HG02588 (cell line): ENCODE measurements around the gene ACTN1.

ENCODE experiments used
- ATAC-seq: cut with Tn5 transposase; IDR thresholded peaks from one replicate; pipeline ENCODE4 v1.9.1; 2021; ENCODE audit warnings: mild to moderate bottlenecking, moderate library complexity; ENCODE audit not compliant: unreplicated experiment

The ACTN1 gene

GRCh38 chr14:68919129-68919927 is 59.8 kb downstream of the ACTN1 start:
- no peak for ATAC-seq

- no peak for ATAC-seq
These were observed 60.5 kb downstream of the ACTN1 start for GRCh38 chr14:68918612-68919011.

- ATAC-seq, result no peak
These were observed 62.7 kb downstream of the ACTN1 start for GRCh38 chr14:68916358-68916941.

GRCh38 chr14:68913516-68913915 is 65.6 kb downstream of the ACTN1 start:
- no peak for ATAC-seq

- ATAC-seq, result no peak
These were observed 67.4 kb downstream of the ACTN1 start for GRCh38 chr14:68911594-68912227.

- no peak for ATAC-seq
These were observed 68.6 kb downstream of the ACTN1 start for GRCh38 chr14:68910540-68910939.

GRCh38 chr14:68908803-68909202 is 70.3 kb downstream of the ACTN1 start:
- no peak for ATAC-seq

- ATAC-seq, result no peak
These were observed 70.9 kb downstream of the ACTN1 start for GRCh38 chr14:68908201-68908600.

GRCh38 chr14:68906439-68906838 is 72.7 kb downstream of the ACTN1 start:
- ATAC-seq, result no peak

- no peak for ATAC-seq
These were observed 73.8 kb downstream of the ACTN1 start for GRCh38 chr14:68905107-68905895.

GRCh38 chr14:68902357-68902756 is 76.7 kb downstream of the ACTN1 start:
- no peak for ATAC-seq

GRCh38 chr14:68899033-68899603 is 80.0 kb downstream of the ACTN1 start:
- ATAC-seq, result no peak

GRCh38 chr14:68898248-68899032 is 80.7 kb downstream of the ACTN1 start:
- ATAC-seq, result no peak

- ATAC-seq, result no peak
These were observed 81.4 kb downstream of the ACTN1 start for GRCh38 chr14:68897559-68898155.

- ATAC-seq, result no peak
These were observed 83.0 kb downstream of the ACTN1 start for GRCh38 chr14:68896132-68896531.

GRCh38 chr14:68894802-68895703 is 84.0 kb downstream of the ACTN1 start:
- no peak for ATAC-seq

- no peak for ATAC-seq
These were observed 85.0 kb downstream of the ACTN1 start for GRCh38 chr14:68894123-68894522.

- no peak for ATAC-seq
These were observed 85.5 kb downstream of the ACTN1 start for GRCh38 chr14:68893566-68893965.

GRCh38 chr14:68892961-68893360 is 86.1 kb downstream of the ACTN1 start:
- ATAC-seq, result no peak
